Liver (tissue), 9 donors: ENCODE data around the gene TBL1XR1. TPM values are rescaled to one million over a fixed set of nuclear protein-coding genes. Genes with fewer than 3 reads are reported as not detected.

Experiments
- DNase-seq: peaks from one replicate; pipeline ENCODE4 v3.0.0-alpha.2; 2017; ENCODE audit warnings: low spot score
- H3K27ac ChIP-seq, 2 donors: one replicate each; pipeline ENCODE4 v1.7.0; 2013; ENCODE audit warnings: inconsistent platforms in 2 of 2, low read length in 2 of 2, control low read depth in 1 of 2, low read depth in 1 of 2, mild to moderate bottlenecking in 1 of 2
- H3K27me3 ChIP-seq, 4 donors: one replicate each; pipeline versions ENCODE4 v1.6.1 to v1.7.0; 2013; ENCODE audit warnings: low read length in 3 of 4, inconsistent platforms in 1 of 4, mild to moderate bottlenecking in 1 of 4, moderate library complexity in 1 of 4; ENCODE audit not compliant: control insufficient read depth in 4 of 4, insufficient read depth in 4 of 4
- H3K36me3 ChIP-seq, 4 donors: one replicate each; pipeline versions ENCODE4 v1.6.1 to v1.7.0; 2013; ENCODE audit warnings: low read length in 3 of 4, mild to moderate bottlenecking in 3 of 4, low read depth in 1 of 4, moderate library complexity in 1 of 4; ENCODE audit not compliant: control insufficient read depth in 4 of 4, insufficient read depth in 3 of 4
- H3K4me1 ChIP-seq, 4 donors: one replicate each; pipeline versions ENCODE4 v1.6.1 to v1.7.0; 2013; ENCODE audit warnings: low read length in 3 of 4, mild to moderate bottlenecking in 3 of 4, moderate library complexity in 1 of 4; ENCODE audit not compliant: control insufficient read depth in 4 of 4, insufficient read depth in 4 of 4
- H3K4me3 ChIP-seq, 3 donors: one replicate each; pipeline versions ENCODE4 v1.6.1 to v1.7.0; 2013; ENCODE audit warnings: low read length in 3 of 3, control low read depth in 1 of 3, low read depth in 1 of 3, mild to moderate bottlenecking in 1 of 3
- H3K9ac ChIP-seq, 2 donors: one replicate each; pipeline ENCODE4 v1.7.0; 2013; ENCODE audit warnings: low read length in 2 of 2, mild to moderate bottlenecking in 2 of 2, moderate library complexity in 2 of 2, control low read depth in 1 of 2, low read depth in 1 of 2
- H3K9me3 ChIP-seq, 4 donors: one replicate each; pipeline versions ENCODE4 v1.6.1 to v1.7.0; 2013; ENCODE audit warnings: low read length in 3 of 4; ENCODE audit not compliant: control insufficient read depth in 4 of 4
- ATF3 ChIP-seq: IDR thresholded peaks from 2 replicates; pipeline ENCODE4 v1.6.1; 2016; ENCODE audit warnings: antibody characterized with exemption
- CTCF ChIP-seq: fragments of 150-350 bp; IDR thresholded peaks from 2 replicates; pipeline ENCODE4 v1.5.1; 2017; ENCODE audit warnings: improper control_type of control experiment, low read depth, low read length; ENCODE audit not compliant: missing input control
- EGR1 ChIP-seq, 2 donors: IDR thresholded peaks; 2 replicates each; pipeline ENCODE4 v1.6.1; 2016 to 2018; ENCODE audit warnings: antibody characterized with exemption in 2 of 2, low read depth in 2 of 2
- FOXA1 ChIP-seq: IDR thresholded peaks from 2 replicates; pipeline ENCODE4 v1.6.1; 2016; ENCODE audit warnings: antibody characterized with exemption
- FOXA2 ChIP-seq: IDR thresholded peaks from 2 replicates; pipeline ENCODE4 v1.6.1; 2016; ENCODE audit warnings: antibody characterized with exemption
- GABPA ChIP-seq, 2 donors: IDR thresholded peaks in 1 of 2; conservative IDR thresholded peaks in 1 of 2; 2 replicates each; pipeline ENCODE4 v1.6.1; 2016; ENCODE audit warnings: antibody characterized with exemption in 2 of 2, mild to moderate bottlenecking in 1 of 2, moderate library complexity in 1 of 2
- HNF4A ChIP-seq, 2 donors: conservative IDR thresholded peaks; 2 replicates each; pipeline ENCODE4 v1.6.1; 2016; ENCODE audit warnings: antibody characterized with exemption in 2 of 2, mild to moderate bottlenecking in 2 of 2
- HNF4G ChIP-seq: IDR thresholded peaks from 2 replicates; pipeline ENCODE4 v1.6.1; 2016; ENCODE audit warnings: antibody characterized with exemption
- JUND ChIP-seq, 2 donors: IDR thresholded peaks; 2 replicates each; pipeline ENCODE4 v1.6.1; 2016; ENCODE audit warnings: antibody characterized with exemption in 2 of 2
- NR2F2 ChIP-seq: IDR thresholded peaks from 2 replicates; pipeline ENCODE4 v1.6.1; 2016; ENCODE audit warnings: antibody characterized with exemption
- RAD21 ChIP-seq, 2 donors: IDR thresholded peaks; 2 replicates each; pipeline ENCODE4 v1.6.1; 2016; ENCODE audit warnings: antibody characterized with exemption in 2 of 2, mild to moderate bottlenecking in 2 of 2
- RXRA ChIP-seq, 2 donors: IDR thresholded peaks; 2 replicates each; pipeline ENCODE4 v1.6.1; 2017 to 2018; ENCODE audit warnings: antibody characterized with exemption in 2 of 2, mild to moderate bottlenecking in 1 of 2
- SP1 ChIP-seq: IDR thresholded peaks from 2 replicates; pipeline ENCODE4 v1.6.1; 2018; ENCODE audit warnings: antibody characterized with exemption, mild to moderate bottlenecking
- TAF1 ChIP-seq: conservative IDR thresholded peaks from 2 replicates; pipeline ENCODE4 v1.6.1; 2016; ENCODE audit warnings: antibody characterized with exemption, mild to moderate bottlenecking
- YY1 ChIP-seq: IDR thresholded peaks from 2 replicates; pipeline ENCODE4 v1.6.1; 2016; ENCODE audit warnings: antibody characterized with exemption, mild to moderate bottlenecking
- WGBS: extraction: QIAGEN DNeasy Blood & Tissue Kit; methylation state at CpG from one replicate; pipeline ENCODE4 v1.1.7; 2013; 5-methylcytosine and 5-hydroxymethylcytosine counted together
- polyA plus RNA-seq, 2 donors: library from polyadenylated mRNA; stranded (reverse) in 1 of 2; unstranded in 1 of 2; fragments of 200-250 nt in 1 of 2; fragments of >200 nt in 1 of 2; fragmentation: Nextera tagmentation in 1 of 2; extraction: Ambion mirVana in 1 of 2; gene quantifications; one replicate each; pipeline versions ENCODE4 v1.2.1 to v1.2.3, GENCODE V29; 2013 to 2015
- total RNA-seq, 2 donors: library from RNA; depleted of rRNA; stranded (reverse); fragments of >200 nt; gene quantifications; one replicate each; pipeline ENCODE4 v1.2.3, GENCODE V29; 2014
- TF ChIP-seq, protein P1 (sequence below): IDR thresholded peaks from 2 replicates; pipeline ENCODE4 v1.6.1; 2016; ENCODE audit warnings: antibody characterized with exemption
- TF ChIP-seq, protein P2 (sequence below): IDR thresholded peaks from 2 replicates; pipeline ENCODE4 v1.6.1; 2016; ENCODE audit warnings: antibody characterized with exemption, mild to moderate bottlenecking
- TF ChIP-seq, protein P3 (sequence below): IDR thresholded peaks from 2 replicates; pipeline ENCODE4 v1.6.1; 2016; ENCODE audit warnings: antibody characterized with exemption
- donor health status: healthy.
- donor health status: healthy.
- donor health status: healthy.
- donor health status: healthy.
- donor health status: healthy.

Gene TBL1XR1
- total and polyA plus RNA-seq, 4 donors = 10.3 to 65.9 (median 33.2) TPM

DNA sequence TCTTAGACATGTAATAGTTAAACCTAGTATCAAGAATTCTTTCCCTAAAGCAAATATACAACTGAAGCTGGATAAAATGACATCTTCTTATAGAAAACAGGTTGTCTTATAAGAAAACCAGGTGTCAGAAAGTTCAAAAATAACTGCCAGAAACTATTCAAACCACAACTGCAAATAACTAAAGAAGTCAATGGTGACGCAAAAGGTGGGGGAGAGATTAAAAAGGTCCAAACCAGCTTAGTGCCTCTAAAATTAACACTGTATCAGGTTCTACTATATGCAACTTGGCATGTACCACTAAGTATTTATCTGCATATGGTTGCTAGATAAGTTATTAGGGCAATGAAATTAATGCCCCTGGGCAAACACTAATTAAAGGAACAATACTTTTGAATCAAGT, 136.8 kb downstream of the TBL1XR1 start:
- Histone ChIP-seq H3K9ac (no peak overlapping the region), H3K36me3 (no peaks in the 10 kb centered on the region), H3K9me3 (no peaks in the 10 kb centered on the region), H3K4me3 (no peak overlapping the region), H3K27me3 (no peaks in the 10 kb centered on the region), H3K27ac (no peak overlapping the region), H3K4me1 (peaks cover 0 to 2% (median under 1%) of the 10 kb centered on the region in 4 donors)
- no peak for TF ChIP-seq SP1
- TF ChIP-seq GABPA (IDR thresholded peaks at IDR 0.05 in 1 of 2, conservative IDR thresholded peaks at IDR 0.05 in 1 of 2) = no peak
- TF ChIP-seq, protein P1, sequence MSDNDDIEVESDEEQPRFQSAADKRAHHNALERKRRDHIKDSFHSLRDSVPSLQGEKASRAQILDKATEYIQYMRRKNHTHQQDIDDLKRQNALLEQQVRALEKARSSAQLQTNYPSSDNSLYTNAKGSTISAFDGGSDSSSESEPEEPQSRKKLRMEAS = no peak
- no peak for TF ChIP-seq HNF4A (conservative IDR thresholded peaks at IDR 0.05)
- no peak for TF ChIP-seq FOXA2
- no peak for TF ChIP-seq RXRA (IDR thresholded peaks at IDR 0.05)
- no peak for TF ChIP-seq CTCF
- no peak for TF ChIP-seq ATF3
- TF ChIP-seq, protein P2, sequence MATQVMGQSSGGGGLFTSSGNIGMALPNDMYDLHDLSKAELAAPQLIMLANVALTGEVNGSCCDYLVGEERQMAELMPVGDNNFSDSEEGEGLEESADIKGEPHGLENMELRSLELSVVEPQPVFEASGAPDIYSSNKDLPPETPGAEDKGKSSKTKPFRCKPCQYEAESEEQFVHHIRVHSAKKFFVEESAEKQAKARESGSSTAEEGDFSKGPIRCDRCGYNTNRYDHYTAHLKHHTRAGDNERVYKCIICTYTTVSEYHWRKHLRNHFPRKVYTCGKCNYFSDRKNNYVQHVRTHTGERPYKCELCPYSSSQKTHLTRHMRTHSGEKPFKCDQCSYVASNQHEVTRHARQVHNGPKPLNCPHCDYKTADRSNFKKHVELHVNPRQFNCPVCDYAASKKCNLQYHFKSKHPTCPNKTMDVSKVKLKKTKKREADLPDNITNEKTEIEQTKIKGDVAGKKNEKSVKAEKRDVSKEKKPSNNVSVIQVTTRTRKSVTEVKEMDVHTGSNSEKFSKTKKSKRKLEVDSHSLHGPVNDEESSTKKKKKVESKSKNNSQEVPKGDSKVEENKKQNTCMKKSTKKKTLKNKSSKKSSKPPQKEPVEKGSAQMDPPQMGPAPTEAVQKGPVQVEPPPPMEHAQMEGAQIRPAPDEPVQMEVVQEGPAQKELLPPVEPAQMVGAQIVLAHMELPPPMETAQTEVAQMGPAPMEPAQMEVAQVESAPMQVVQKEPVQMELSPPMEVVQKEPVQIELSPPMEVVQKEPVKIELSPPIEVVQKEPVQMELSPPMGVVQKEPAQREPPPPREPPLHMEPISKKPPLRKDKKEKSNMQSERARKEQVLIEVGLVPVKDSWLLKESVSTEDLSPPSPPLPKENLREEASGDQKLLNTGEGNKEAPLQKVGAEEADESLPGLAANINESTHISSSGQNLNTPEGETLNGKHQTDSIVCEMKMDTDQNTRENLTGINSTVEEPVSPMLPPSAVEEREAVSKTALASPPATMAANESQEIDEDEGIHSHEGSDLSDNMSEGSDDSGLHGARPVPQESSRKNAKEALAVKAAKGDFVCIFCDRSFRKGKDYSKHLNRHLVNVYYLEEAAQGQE = no peak
- no peak for TF ChIP-seq YY1
- TF ChIP-seq RAD21 (IDR thresholded peaks at IDR 0.05) = no peak
- no peak for TF ChIP-seq NR2F2
- no peak for TF ChIP-seq FOXA1
- TF ChIP-seq, protein P3, sequence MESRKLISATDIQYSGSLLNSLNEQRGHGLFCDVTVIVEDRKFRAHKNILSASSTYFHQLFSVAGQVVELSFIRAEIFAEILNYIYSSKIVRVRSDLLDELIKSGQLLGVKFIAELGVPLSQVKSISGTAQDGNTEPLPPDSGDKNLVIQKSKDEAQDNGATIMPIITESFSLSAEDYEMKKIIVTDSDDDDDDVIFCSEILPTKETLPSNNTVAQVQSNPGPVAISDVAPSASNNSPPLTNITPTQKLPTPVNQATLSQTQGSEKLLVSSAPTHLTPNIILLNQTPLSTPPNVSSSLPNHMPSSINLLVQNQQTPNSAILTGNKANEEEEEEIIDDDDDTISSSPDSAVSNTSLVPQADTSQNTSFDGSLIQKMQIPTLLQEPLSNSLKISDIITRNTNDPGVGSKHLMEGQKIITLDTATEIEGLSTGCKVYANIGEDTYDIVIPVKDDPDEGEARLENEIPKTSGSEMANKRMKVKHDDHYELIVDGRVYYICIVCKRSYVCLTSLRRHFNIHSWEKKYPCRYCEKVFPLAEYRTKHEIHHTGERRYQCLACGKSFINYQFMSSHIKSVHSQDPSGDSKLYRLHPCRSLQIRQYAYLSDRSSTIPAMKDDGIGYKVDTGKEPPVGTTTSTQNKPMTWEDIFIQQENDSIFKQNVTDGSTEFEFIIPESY = no peak
- no peak for TF ChIP-seq TAF1
- TF ChIP-seq HNF4G = no peak
- no peak for TF ChIP-seq JUND (IDR thresholded peaks at IDR 0.05)
- TF ChIP-seq EGR1 (IDR thresholded peaks at IDR 0.05; ENCODE audit: low read depth in 2 of 2) = no peak
- WGBS = 90% methylated on average over 1 of the region's 1 CpG
- DNase-seq = no peak
